Kidney epithelial cell (primary cell): ENCODE data around the gene PRKACA. TPM values are rescaled to one million over a fixed set of nuclear protein-coding genes. Genes with fewer than 3 reads are reported as not detected.

Experiments used
- DNase-seq: peaks from one replicate; pipeline ENCODE4 v3.0.0-alpha.2; 2010; ENCODE audit warnings: low read depth
- H3K27me3 ChIP-seq: 2 replicates; pipeline ENCODE4 v1.6.0; 2011; ENCODE audit warnings: low read length; ENCODE audit not compliant: control insufficient read depth, insufficient read depth
- H3K36me3 ChIP-seq: 2 replicates; pipeline ENCODE4 v1.5.1; 2011; ENCODE audit warnings: low read length; ENCODE audit not compliant: control insufficient read depth, insufficient read depth
- H3K4me3 ChIP-seq: 2 replicates; pipeline ENCODE4 v1.5.1; 2011; ENCODE audit warnings: low read depth, mild to moderate bottlenecking, control low read depth, low read length
- CTCF ChIP-seq: IDR thresholded peaks from 2 replicates; pipeline ENCODE4 v1.5.1; 2011; ENCODE audit warnings: mild to moderate bottlenecking, moderate library complexity, low read length, control low read depth, inconsistent platforms; ENCODE audit not compliant: insufficient read depth, poor library complexity, severe bottlenecking
- total RNA-seq: library from RNA; depleted of rRNA; stranded (reverse); fragments of >200 nt; gene quantifications from 2 replicates; pipeline ENCODE4 v1.2.3, GENCODE V29; 2015

Gene PRKACA
- total RNA-seq, 1 donor from 2014 or later = 44.5 TPM

- no peak overlapping the region for H3K4me3 ChIP-seq
- no peaks in the 10 kb centered on the region for H3K36me3 ChIP-seq
- no peak for DNase-seq
- TF ChIP-seq CTCF = no peak
- no peaks in the 10 kb centered on the region for H3K27me3 ChIP-seq
Observed at GRCh38 chr19:14112051-14112808, 5.3 kb downstream of the PRKACA start.

- H3K27me3 ChIP-seq = no peaks in the 10 kb centered on the region
- no peak for DNase-seq
- no peaks in the 10 kb centered on the region for H3K36me3 ChIP-seq
- TF ChIP-seq CTCF = no peak
- no peak overlapping the region for H3K4me3 ChIP-seq
Observed at GRCh38 chr19:14111486-14111885, 6.1 kb downstream of the PRKACA start.

- TF ChIP-seq CTCF = no peak
- Histone ChIP-seq H3K27me3 (no peaks in the 10 kb centered on the region), H3K36me3 (no peaks in the 10 kb centered on the region), H3K4me3 (no peak overlapping the region)
- DNase-seq = no peak
Observed at GRCh38 chr19:14110650-14111049, 6.9 kb downstream of the PRKACA start.

- no peak for DNase-seq
Observed at GRCh38 chr19:14107581-14108461, 9.7 kb downstream of the PRKACA start.

GRCh38 chr19:14106840-14107239 lies 10.7 kb downstream of the PRKACA start:
- Histone ChIP-seq H3K4me3 (no peak overlapping the region), H3K27me3 (no peaks in the 10 kb centered on the region), H3K36me3 (no peaks in the 10 kb centered on the region)
- TF ChIP-seq CTCF = no peak
- DNase-seq = no peak

More at GRCh38 chr19:14107581-14108461, 9.7 kb downstream of the PRKACA start:
- Histone ChIP-seq H3K4me3 (no peak overlapping the region), H3K36me3 (no peaks in the 10 kb centered on the region), H3K27me3 (no peaks in the 10 kb centered on the region)
- no peak for TF ChIP-seq CTCF
